Stimulated activated effector memory CD8-positive, alpha-beta T cell treated with anti-CD3 and anti-CD28 coated beads, Interleukin-12 subunit alpha, Interleukin-12 subunit beta, amount 100 ng/mL, for 72 hours (primary cell): ENCODE data around the gene DYSF.

Source experiments
- ATAC-seq: fragments of 150-1000 bp; cut with Tn5 transposase; 2 replicates; pipeline ENCODE4 v1.10.0; 2021
- DNase-seq, 2 donors: peaks; one replicate each; pipeline ENCODE4 v3.0.0; 2021 to 2022; ENCODE audit warnings: low spot score in 2 of 2
- H3K27ac Mint-ChIP-seq: one replicate; pipeline ENCODE4 v1.8.0; 2022; ENCODE audit warnings: mild to moderate bottlenecking, mixed read lengths
- H3K36me3 Mint-ChIP-seq: one replicate; pipeline ENCODE4 v1.8.0; 2022; ENCODE audit warnings: mild to moderate bottlenecking, mixed read lengths
- H3K4me1 Mint-ChIP-seq: one replicate; pipeline ENCODE4 v1.8.0; 2022; ENCODE audit warnings: mixed read lengths
- H3K4me3 Mint-ChIP-seq: one replicate; pipeline ENCODE4 v1.8.0; 2022; ENCODE audit warnings: mild to moderate bottlenecking, mixed read lengths
- H3K9me3 Mint-ChIP-seq: one replicate; pipeline ENCODE4 v1.8.0; 2022; ENCODE audit warnings: mixed read lengths

Gene DYSF

GRCh38 chr2:71702071-71702970 lies 249.0 kb downstream of the DYSF start:
- H3K9me3 Mint-ChIP-seq, result no peaks in the 10 kb centered on the region
- H3K27ac Mint-ChIP-seq, result no peak overlapping the region

DNA sequence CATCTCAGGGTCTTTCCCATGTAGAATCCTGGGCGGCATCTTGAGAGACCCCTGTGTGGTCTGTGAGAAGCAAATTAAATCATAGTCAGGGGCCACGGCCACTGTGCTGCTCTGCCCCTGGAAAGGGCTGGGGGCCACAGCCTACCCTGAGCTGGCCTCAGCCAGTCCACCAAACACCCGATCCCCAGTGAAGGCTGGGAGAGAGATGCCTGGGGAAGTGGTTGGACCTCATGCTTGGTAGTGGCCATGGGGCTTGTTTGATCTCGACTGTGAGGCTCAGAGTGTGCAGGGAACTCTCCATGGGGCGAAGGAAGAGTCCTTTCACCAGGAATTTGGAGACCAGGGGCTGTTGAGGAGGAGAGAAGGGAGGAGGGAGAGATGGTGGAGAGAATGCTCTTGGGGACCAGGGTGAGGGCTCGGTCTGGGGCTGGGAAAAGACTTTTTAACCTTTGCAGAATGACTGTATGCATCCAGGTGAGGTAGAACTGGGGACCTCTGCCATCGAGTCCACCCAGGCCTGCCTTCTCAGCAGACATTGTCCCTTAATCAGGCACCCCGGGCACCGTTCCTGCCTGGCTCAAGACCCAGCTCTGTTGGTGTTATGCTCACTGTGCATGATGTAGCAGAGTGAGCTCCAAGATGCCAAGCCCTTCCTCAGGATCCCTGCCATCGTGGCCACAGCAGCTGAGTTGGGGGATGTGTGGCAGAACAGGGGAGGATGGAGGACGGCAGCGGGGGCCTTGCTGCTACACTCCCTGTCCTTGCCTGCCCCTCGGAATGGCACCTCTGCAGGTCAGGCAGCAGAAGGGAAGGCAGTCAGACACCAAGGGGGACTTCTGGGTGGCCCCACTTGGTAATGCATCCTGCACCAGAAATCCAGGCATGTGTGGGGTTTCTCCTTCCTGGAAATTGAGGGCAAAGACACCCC lies 249.9 kb downstream of the DYSF start:
- no peak overlapping the region for H3K27ac Mint-ChIP-seq
- DNase-seq (no peak), ATAC-seq (no peak)
- no peaks in the 10 kb centered on the region for H3K9me3 Mint-ChIP-seq
- no peaks in the 10 kb centered on the region for H3K36me3 Mint-ChIP-seq
- H3K4me3 Mint-ChIP-seq, result no peak overlapping the region
- H3K4me1 Mint-ChIP-seq, result peaks cover 11% of the 10 kb centered on the region

More at GRCh38 chr2:71702071-71702970, 249.0 kb downstream of the DYSF start:
- no peaks in the 10 kb centered on the region for H3K36me3 Mint-ChIP-seq
- H3K4me1 Mint-ChIP-seq, result peaks cover 11% of the 10 kb centered on the region
- ATAC-seq (no peak), DNase-seq (no peak)
- no peak overlapping the region for H3K4me3 Mint-ChIP-seq

DNA sequence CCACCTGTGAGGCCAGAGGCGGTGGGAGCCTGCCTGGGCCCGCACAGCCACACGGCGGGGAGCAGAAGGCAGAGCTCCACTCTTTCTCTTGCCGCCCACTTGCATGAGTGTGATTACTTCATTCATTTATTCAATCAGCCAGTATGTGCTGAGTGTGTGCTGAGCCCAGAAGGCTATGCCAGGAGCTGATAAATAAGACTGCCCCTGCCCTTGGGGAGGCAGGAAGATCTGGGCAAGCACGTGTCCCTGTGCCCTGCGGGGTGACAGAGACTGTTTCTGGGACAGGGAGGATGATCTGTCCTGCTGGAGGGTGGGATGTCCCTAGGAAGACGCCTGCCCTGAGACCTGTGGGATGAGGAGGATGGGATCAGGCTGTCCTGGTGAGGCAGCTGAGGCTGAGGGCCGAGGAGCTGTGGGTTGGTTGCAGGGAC lies 250.8 kb downstream of the DYSF start:
- peaks cover 11% of the 10 kb centered on the region for H3K4me1 Mint-ChIP-seq
- H3K27ac Mint-ChIP-seq, result no peak overlapping the region
- ATAC-seq (no peak), DNase-seq (no peak)
- H3K9me3 Mint-ChIP-seq, result no peaks in the 10 kb centered on the region
- H3K4me3 Mint-ChIP-seq, result no peak overlapping the region
- H3K36me3 Mint-ChIP-seq, result no peaks in the 10 kb centered on the region

DNA sequence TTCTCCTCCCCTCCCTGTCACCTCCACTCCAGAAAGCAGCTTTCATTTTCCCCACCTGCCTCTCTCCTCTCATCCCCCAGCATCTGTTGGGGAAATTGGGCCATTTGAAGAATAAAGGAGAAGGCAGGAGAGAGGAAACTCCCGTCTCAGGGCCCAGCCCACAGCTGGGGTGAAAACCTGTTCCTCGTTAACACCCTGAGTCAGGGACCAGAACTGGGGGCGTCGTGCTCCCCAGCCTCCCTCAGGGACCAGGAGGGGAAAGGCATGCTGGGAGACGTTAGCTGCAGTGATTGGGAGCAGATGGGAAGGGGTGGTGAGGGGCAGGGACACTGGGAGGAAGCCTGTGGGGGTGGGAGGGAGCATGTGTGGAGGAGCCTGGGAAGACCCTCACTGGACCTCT lies 251.3 kb downstream of the DYSF start:
- Mint-ChIP-seq H3K27ac (no peak overlapping the region), H3K9me3 (no peaks in the 10 kb centered on the region), H3K4me1 (peaks cover 11% of the 10 kb centered on the region), H3K36me3 (no peaks in the 10 kb centered on the region), H3K4me3 (no peak overlapping the region)
- ATAC-seq, result no peak
- DNase-seq, result no peak

DNA sequence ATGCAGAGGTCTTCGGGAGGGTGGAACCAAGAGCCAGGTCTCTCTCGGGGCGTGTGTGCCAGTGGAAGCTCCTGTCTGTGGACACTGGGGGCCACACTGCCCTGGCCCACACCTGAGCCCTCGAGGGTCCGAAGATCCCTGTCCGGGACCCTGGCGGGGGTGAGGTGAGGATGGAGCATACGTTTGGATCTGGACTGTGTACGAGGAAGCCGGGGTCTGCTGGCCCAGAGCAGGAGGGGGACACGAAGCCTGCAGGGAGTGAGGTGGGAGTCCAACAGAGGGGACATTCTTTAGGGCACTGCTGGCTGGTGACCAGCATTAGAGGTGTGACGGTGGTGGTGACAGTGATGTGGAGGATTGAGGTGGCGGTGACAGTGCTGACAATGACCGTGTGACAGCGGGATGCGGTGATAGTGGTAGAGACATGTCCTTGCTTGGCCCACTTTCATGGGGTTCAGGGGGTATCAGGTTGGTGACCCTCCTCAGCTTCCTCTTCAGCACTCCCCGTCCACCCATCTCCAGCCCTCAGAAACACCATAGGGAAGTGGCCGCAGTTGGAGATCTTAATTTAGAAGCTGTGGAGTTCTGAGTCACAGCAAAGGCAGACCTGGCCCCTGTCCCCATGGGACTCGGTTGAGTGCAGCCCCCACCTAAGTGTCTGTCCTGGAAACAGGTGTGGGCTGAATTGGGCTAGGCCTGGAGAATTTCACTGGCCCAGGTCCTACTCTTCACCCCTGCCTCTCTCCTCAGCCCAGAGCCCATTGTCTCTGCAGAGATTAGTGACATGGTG lies 252.0 kb downstream of the DYSF start:
- H3K27ac Mint-ChIP-seq, result no peak overlapping the region
- no peaks in the 10 kb centered on the region for H3K36me3 Mint-ChIP-seq
- DNase-seq, result no peak
- no peak for ATAC-seq
- H3K4me1 Mint-ChIP-seq, result peaks cover 11% of the 10 kb centered on the region
- H3K9me3 Mint-ChIP-seq, result no peaks in the 10 kb centered on the region
- no peak overlapping the region for H3K4me3 Mint-ChIP-seq

- Mint-ChIP-seq H3K27ac (no peak overlapping the region), H3K4me3 (no peak overlapping the region), H3K4me1 (peaks cover 11% of the 10 kb centered on the region)
Observed at GRCh38 chr2:71706121-71706520, 252.8 kb downstream of the DYSF start.

DNA sequence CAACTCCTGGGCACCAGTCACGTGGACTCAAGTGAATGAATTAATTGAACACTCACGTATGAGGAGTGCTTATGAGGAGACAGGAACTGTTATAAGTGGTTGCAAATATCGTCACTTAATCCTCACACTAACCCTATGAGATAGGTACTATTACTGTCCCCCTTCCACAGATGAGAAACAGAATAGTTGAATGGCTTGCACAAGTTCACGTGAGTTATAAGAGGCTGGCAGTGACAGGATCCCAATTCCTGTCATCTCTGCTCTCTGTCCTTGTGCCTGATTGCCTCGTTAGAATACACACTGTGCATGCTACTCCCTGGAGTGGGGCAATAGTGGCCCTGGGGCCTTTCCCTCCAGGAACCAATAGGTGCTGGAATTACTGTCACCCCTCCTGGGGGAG lies 253.5 kb downstream of the DYSF start:
- DNase-seq, result no peak
- Mint-ChIP-seq H3K9me3 (no peaks in the 10 kb centered on the region), H3K4me1 (peaks cover 11% of the 10 kb centered on the region), H3K27ac (no peak overlapping the region), H3K4me3 (no peak overlapping the region), H3K36me3 (no peaks in the 10 kb centered on the region)
- ATAC-seq, result no peak

More at GRCh38 chr2:71706121-71706520, 252.8 kb downstream of the DYSF start:
- Mint-ChIP-seq H3K9me3 (no peaks in the 10 kb centered on the region), H3K36me3 (no peaks in the 10 kb centered on the region)
- ATAC-seq, result no peak
- DNase-seq, result no peak

GRCh38 chr2:71710367-71711132 lies 257.2 kb downstream of the DYSF start:
- ATAC-seq (no peak), DNase-seq (no peak)
- no peak overlapping the region for H3K4me3 Mint-ChIP-seq
- H3K27ac Mint-ChIP-seq, result no peak overlapping the region
- no peaks in the 10 kb centered on the region for H3K9me3 Mint-ChIP-seq
- H3K36me3 Mint-ChIP-seq, result no peaks in the 10 kb centered on the region
- H3K4me1 Mint-ChIP-seq, result no peaks in the 10 kb centered on the region

GRCh38 chr2:71711133-71711855 lies 257.9 kb downstream of the DYSF start:
- no peak for ATAC-seq
- no peaks in the 10 kb centered on the region for H3K36me3 Mint-ChIP-seq
- DNase-seq, result no peak
- H3K4me1 Mint-ChIP-seq, result no peaks in the 10 kb centered on the region
- H3K9me3 Mint-ChIP-seq, result no peaks in the 10 kb centered on the region
- no peak overlapping the region for H3K27ac Mint-ChIP-seq
- no peak overlapping the region for H3K4me3 Mint-ChIP-seq

- no peak overlapping the region for H3K27ac Mint-ChIP-seq
- no peaks in the 10 kb centered on the region for H3K9me3 Mint-ChIP-seq
- H3K36me3 Mint-ChIP-seq, result no peaks in the 10 kb centered on the region
- H3K4me1 Mint-ChIP-seq, result no peaks in the 10 kb centered on the region
- ATAC-seq, result no peak
- H3K4me3 Mint-ChIP-seq, result no peak overlapping the region
- no peak for DNase-seq
Observed at GRCh38 chr2:71712158-71712818, 258.9 kb downstream of the DYSF start.

DNA sequence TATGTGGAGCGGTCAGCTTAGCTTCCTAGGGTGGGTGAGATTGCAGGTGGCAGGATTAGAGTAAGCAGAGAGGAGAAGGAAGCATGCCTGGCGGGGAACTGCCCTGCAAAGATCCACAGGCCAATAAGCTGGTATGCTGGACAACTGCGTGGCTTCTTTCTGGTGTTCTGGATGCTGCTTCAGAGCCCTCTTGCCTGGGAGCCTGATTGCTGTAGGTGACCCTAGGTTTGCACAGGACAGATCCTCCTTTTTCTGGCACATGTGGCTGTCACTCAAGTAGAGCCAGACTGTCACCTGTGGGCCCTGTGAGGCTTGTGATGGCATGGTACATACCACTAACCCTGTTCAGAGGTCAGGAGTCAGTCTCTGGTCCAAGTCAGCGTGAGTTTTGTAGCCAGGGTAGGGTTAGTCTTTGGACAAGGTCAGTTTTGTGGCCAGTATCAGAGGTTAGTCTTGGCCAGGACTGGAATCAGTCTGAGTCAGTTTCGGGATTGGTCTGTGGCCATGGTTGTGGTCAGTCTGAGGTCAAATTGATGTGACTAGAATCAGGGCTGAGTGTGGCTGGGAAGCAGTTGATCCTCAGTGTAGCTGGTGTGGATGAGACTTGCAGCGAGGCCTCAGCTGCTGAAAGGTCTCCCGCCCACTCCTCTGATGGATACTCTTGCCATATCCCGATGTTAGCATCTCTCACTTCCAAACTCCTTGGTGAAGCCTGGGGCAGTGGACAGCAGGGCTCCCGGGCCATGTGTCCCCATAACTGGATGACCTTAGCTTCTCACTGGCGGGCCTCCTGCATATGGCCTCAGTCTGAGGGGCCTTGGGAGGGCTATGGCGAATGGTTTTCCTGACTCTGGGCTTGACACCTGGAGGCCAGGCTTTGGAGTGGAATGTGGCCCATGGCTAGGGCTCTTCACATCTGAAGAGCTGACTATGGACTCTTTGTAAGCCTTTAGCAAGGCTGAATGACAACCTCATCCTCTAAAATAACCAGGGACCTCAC lies 260.5 kb downstream of the DYSF start:
- Mint-ChIP-seq H3K36me3 (no peaks in the 10 kb centered on the region), H3K4me1 (no peaks in the 10 kb centered on the region), H3K9me3 (no peaks in the 10 kb centered on the region), H3K4me3 (no peak overlapping the region), H3K27ac (no peak overlapping the region)
- no peak for ATAC-seq
- no peak for DNase-seq

DNA sequence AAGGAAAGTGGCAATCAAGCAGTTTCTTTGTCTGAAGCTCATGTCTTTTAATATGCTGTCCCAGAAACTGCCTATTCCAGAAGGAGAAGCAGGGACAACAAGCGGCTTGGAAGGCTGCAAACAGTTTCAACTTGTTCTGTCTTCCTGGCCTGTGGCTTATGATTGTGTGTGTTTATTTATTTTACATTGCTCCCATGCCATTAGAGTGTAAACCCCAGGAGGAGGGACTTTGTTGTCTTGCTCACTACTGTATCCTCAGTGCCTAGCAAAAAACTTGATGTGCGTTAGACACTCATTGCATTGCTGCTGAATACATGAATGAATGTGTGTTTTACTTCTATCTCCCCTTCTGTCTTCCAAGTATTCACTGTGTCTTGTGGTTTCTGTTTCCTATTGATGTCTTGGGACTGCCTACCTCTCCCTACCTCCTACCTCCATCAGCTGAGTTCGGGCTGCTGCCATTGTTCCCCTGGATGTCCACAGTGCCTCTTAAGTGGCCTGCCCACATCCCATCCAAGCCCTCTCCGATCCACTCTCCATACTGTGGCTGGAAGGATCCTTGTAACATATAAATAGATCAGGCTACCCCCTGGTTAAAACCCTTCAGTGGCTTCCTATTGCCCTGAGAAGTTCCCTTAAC lies 261.4 kb downstream of the DYSF start:
- no peaks in the 10 kb centered on the region for H3K9me3 Mint-ChIP-seq
- H3K4me1 Mint-ChIP-seq, result no peaks in the 10 kb centered on the region
- H3K36me3 Mint-ChIP-seq, result no peaks in the 10 kb centered on the region
- no peak overlapping the region for H3K4me3 Mint-ChIP-seq
- DNase-seq, result no peak
- no peak overlapping the region for H3K27ac Mint-ChIP-seq
- no peak for ATAC-seq
